ENCODE measurements around the gene EXOSC2.

GRCh38 chr9:130710822-130711352 lies 17.3 kb downstream of the EXOSC2 start:
- no peak for TF ChIP-seq POLR2A (IDR thresholded peaks at IDR 0.05)
- TF ChIP-seq, protein P1, sequence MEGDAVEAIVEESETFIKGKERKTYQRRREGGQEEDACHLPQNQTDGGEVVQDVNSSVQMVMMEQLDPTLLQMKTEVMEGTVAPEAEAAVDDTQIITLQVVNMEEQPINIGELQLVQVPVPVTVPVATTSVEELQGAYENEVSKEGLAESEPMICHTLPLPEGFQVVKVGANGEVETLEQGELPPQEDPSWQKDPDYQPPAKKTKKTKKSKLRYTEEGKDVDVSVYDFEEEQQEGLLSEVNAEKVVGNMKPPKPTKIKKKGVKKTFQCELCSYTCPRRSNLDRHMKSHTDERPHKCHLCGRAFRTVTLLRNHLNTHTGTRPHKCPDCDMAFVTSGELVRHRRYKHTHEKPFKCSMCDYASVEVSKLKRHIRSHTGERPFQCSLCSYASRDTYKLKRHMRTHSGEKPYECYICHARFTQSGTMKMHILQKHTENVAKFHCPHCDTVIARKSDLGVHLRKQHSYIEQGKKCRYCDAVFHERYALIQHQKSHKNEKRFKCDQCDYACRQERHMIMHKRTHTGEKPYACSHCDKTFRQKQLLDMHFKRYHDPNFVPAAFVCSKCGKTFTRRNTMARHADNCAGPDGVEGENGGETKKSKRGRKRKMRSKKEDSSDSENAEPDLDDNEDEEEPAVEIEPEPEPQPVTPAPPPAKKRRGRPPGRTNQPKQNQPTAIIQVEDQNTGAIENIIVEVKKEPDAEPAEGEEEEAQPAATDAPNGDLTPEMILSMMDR (IDR thresholded peaks at IDR 0.05) = no peak
